ENCODE measurements around the gene TMEM237.
"Not testable (repeated sequence)": the region's sequence is repeated elsewhere in the genome, so short reads cannot be mapped to it uniquely, and the experiment has no call there.

TMEM237 gene, protein sequence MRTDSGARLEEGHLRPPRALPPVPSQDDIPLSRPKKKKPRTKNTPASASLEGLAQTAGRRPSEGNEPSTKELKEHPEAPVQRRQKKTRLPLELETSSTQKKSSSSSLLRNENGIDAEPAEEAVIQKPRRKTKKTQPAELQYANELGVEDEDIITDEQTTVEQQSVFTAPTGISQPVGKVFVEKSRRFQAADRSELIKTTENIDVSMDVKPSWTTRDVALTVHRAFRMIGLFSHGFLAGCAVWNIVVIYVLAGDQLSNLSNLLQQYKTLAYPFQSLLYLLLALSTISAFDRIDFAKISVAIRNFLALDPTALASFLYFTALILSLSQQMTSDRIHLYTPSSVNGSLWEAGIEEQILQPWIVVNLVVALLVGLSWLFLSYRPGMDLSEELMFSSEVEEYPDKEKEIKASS

DNA sequence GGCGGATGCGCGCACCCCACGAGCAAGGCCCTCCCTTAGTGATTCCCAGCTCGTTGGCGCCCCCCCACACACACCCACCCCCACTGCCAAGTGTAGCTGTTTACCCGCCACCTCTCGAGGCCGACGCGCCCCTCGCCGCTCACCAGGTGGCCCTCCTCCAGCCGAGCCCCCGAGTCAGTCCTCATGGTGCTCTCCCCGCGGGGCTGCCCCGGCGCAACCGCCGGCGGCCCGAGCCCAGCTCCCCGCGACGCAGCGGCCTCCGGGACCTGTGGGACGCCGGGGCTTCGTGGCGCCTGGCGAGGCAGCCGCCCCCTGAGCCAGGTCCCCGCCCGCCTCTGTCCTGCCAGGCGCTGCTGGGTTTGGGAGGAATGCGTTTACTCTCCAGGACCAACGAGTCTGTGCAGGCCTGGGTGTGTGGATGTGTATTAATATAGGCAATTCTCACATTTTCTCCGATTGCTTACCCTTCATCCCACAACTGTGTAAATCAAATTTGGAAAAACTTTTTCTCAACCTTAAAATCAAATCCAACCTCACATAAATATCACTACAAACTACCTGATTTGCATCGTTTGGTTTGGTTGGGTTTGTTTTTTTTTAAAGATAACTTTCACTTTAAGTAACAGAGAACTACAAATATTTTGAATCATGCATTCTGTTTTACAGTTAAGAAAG, at the start of gene TMEM237:
Gene TMEM237 (minus strand): TSS at position 288 of the 675 bp plus-strand sequence. CDS start 103 bp downstream, at position 185.
- DNase-seq = peak; percentile 30

DNA sequence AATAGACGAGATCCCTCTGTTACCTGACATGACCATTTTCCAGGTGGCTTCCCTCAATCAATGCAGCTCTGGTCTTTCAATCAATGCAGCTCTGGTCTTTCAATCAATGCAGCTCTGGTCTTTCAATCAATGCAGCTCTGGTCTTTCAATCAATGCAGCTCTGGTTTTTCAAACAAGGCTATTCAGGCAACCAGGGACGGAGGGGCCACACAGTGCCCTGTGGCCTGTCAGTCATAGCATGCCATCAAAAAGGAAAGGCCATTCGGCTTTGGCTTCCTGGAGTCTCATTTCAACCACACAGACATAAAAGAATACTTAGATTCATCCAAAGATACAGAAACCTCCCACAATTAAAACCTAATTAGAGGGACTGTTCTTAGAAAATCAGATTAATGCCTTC, 41.9 kb upstream of the TMEM237 start:
- DNase-seq = no peak

DNA sequence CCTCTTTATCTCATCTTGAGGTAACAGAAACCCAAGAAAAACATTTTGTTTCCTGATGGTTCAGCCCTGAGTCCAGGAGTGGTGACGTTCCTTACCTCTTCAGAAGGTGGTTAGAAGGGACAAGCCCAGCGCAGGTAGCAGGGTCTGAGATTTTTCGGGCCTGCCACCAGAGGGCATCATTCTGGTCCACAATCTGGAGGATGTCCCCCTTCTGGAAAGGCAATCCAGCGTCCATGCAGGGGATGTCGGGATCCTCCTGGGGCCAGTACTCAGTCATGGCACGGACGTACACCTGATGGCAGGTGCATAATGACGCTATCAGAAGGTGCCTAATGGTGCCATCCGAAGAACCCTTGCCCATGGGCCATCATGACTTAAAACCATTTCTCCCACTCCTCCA, 37.4 kb upstream of the TMEM237 start:
- no peak for DNase-seq

DNA sequence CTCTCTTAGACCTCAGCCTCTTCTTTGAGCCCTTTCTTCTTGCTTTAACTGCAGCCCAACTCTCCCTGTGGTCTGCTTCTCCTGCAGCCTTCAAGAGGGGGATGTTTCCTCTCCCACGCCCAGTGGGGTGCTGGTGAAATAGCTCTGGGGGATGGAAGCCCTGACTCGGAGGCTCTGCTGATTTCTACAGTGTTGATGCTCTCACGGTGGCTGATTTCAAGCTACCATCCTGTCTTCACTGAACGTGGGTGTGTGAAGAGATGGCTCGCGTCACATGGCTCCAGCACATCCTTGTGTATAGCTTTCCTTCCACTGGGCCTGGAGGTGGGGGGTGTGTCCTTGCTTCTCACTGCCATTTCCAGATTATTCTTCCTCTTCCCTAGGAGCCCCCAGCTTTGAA, 35.1 kb upstream of the TMEM237 start:
- DNase-seq = no peak

DNA sequence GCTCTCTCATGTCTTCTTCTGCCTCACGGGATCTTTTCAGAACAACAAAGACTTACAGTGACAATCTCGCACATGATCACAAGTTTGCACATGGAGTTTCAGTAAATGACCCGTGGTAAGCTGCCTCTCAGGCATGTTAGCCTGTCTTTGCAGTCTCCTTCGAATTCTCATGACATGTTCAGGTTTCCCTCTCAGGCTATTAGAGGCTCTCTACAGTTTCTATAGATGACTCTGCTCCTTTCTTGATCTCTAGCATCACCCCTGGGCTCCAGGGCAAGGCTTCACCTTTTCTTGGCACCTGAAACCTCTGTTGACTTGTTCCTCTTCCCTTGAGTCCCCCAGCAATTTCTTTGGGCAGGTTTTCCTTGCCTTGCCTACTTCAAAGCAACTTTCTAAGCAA, 32.2 kb upstream of the TMEM237 start:
- no peak for DNase-seq

DNA sequence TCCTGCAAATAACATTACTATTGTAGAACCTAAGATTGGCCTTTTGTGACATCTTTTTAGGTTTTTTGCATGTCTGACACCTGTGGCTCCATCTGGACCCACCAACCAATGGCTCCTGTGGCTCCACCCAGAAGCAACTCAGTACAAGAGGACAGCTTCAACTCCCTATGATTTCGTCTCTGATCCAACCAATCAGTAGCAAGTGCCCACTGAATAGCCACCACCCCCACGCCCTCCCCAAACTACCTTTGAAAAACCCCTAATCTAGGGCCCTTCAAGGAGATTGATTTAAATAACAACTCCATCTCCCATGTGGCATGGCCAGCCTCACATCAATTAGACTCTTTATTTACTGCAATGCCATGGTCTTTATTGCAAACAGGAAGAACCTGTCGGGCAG, 31.5 kb upstream of the TMEM237 start:
- no peak for DNase-seq

DNA sequence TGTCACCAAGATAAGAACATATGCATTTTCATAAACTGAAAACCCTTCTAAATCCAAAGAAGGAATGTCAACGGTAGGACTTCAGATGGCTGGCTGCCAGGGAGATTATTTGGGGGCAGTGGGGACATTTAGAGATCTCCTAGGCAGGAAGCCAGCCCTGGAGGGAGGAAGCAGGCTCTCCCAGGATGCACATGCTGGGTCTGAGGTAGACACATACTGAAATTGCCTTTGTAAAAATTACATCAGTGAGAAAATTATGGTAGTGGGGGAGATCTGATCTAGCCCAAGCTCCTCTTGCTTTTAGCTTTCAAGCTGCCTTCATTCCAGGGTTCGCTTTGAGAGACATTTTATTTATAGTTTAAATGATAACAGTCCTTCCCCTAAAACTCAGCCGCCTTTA, 31.0 kb upstream of the TMEM237 start:
- no peak for DNase-seq

DNA sequence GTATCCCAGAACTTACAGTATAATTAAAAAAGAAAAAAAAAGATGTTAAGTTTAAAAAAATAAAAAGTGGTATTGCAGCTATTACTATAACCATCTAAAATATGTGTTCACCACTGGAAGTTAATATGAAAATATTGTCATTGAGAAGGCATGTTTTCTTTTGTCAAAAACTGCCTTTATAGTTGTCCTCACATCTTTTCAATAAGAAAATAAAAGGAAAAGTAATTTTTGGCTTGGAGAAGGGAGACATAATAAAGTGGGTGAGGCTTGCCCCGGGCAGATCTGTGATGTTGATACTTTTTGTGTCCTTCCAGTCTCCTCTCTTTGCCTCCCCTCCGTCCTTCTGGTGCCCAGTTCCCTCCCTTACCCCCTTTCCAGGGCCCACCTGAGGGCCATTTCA, 30.2 kb upstream of the TMEM237 start:
- DNase-seq = no peak

DNA sequence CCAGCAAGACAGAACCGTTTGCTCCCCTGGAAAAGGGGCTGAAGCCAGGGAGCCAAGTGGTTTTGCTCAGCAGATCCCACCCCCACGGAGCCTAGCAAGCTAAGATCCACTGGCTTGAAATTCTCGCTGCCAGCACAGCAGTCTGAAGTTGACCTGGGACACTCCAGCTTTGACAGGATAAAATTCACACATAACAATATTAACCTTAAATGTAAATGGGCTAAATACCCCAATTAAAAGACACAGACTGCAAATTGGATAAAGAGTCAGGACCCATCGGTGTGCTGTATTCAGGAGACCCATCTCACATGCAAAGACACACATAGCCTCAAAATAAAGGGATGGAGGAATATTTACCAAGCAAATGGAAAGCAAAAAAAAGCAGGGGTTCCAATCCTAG, 27.9 kb upstream of the TMEM237 start:
- DNase-seq = not testable (repeated sequence)

DNA sequence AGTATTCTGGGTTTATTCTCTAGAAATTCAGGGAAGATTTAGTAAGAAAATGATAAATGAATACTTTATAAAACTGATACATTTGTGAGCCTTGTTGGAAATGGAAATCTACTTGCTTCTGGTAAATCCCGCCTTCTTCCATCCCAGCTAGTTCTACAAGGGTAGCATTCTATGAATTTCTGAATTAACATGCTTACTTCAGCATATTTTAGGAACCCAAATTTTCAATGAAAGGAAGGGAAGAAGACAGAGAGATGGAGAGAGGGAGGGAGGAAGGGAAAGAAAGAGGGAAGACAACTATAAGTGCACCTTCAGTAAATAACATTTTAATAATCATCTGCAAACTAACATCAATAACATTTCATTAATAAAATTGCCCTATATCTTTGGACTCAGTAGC, 26.6 kb upstream of the TMEM237 start:
- DNase-seq = no peak

DNA sequence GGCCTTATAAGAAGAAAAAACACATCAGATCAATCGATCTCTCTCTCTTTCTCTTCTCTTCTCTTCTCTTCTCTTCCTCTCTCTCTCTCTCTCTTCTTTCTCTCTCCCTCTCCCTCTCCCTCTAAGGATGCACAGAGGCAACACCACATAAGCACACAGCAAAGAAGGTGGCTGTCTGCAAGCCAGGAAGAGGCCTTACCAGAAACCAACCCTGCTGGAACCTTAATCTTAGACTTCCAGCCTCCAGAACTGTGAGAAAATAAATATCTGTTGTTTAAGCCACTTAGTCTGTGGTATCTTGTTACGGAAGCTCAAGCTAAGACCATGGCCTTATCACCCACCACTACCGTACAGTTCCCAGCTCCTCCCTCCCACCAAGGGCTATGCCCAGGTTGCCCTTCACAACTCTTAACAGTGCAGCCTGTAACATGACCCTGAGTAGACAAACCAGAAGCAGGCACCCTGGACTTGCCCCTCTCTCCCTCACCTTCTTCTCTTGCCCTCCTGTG, 25.2 kb upstream of the TMEM237 start:
- DNase-seq = no peak

DNA sequence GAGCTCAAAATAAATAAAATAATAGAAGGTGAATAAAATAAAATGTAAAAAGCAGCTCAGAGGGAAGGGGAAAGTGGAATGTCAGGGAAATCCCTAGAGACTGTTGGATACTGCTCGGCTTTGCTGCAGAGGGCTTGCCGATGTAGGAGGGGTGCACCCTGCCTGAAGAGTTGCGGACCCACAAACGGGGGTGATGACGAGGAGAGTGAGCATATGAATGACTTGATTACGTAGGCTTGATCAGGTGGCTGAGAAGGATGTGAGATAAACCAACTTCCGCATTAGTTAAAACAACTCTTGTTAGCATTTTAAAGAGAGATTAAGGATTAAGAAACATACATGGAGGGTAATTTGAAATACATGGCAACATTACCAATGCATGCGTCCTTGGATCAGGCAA, 21.0 kb upstream of the TMEM237 start:
- no peak for DNase-seq

DNA sequence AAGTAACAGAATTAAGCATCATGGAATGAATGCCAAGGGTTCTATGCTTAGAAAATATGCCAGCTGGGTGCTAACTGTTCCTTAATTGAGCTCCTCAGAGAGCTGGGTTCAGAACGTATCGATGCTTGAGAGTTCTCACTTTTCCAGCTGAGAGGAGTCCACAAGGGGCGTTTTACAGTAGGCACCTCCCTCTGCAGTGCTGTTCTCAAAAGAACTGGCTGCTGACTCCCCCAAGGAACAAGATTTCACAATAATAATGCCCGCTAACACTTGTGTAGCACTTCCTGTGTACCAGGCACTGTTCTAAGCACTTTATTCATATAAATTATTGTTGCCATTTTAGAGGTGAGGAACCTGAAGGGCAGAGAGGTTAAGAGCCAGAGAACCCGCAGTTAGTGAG, 18.1 kb upstream of the TMEM237 start:
- no peak for DNase-seq

DNA sequence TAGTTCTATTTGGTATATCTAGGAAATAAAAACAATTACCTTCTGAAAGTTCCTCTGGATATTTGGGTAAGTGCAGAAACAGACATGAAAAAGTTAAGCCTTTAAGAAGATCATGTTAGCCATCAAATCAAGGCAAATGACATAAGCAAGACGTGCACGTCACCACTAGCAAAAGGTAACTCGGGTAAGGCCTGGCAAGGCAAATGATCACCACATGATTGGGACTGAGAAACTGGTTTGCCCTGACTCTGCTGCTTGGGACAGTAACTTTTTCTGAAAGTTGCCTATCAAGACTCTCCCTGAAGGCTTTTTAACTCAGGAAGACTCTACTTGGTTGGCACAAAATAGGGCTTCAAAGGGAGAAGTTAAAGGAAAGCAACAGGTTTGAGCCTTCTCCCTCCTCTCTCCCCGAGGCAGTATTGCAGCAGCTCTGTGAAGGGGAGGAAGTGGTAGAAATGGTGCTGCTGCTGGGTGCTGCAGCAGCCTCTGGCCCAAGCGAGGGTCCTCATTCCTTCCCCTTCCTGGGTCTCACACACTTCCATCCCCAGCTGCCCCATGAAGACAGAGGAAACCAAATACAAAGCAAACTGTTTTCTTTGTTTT, 17.1 kb upstream of the TMEM237 start:
- no peak for DNase-seq

DNA sequence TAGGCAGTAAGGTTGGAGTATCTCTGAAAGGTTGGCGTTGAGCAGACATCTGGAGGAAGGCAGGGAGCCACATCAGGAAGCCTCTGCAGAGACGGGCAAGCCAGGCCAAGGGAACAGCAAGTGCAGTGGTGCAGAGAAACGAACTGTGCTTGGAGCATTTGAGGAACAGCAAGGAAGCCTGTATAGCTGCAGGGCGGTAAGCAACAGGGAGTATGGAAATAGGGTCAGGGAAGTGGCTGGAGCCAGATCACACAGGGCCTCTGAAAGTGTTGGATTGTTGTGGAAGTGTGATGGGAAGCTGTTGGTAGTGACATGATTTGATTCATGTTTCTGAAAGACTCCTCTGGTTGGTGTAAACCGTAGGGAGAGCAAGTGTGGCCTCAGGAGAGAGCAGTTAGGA, 13.4 kb upstream of the TMEM237 start:
- no peak for DNase-seq

DNA sequence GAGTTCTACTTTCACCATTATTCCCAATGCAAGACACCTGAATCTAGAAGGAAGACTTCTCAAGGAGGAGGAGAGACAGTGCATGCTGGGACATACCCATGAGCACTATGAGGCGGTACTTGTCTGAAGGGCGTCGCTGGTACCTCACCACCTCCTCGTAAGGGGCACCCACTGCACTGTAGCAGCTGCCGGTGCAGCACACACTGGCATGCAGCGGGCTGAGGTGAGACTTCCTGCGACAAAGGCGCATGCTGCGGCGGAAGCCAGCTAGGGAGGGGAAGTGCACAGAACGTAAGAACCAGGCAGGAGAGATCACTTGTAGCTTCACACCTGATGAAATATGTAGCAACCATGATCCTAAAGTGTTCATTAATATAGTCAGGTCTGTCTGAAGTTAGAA, 12.8 kb upstream of the TMEM237 start:
- DNase-seq = no peak

DNA sequence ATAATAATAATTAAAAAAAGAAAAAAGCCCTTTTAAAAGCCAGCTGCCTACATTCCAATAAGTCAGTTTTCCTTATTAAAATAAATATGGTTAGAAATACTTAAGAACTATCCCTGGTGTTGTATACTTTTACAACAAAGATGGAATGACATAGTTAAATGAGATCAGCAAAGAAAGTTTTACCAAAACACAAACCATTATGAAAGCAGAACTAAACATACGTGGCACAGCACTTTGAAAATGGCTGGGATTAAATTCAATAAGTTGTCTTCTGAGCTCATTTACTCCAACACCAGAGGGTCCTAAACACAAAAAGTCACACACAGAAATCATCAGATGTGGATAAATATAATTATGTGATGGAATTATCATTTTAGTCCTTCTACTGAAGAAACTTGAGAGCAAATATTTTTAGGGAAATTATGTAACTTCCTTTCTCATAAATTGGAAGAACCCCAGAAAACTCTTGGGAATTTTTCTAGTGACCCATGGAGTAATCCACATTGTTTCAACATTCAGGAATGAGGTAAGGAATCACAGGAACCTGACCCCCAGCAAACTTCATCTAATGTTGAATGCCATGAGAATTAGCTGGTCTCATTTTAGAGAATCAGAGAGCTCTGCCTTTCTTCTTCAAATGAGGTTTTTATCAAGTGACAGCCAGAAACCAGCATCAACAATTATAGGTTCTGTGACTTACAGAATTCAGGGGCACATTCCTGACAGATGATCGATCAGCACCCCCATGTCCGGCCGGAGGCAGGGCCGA, 11.5 kb upstream of the TMEM237 start:
- DNase-seq = peak; percentile 91

DNA sequence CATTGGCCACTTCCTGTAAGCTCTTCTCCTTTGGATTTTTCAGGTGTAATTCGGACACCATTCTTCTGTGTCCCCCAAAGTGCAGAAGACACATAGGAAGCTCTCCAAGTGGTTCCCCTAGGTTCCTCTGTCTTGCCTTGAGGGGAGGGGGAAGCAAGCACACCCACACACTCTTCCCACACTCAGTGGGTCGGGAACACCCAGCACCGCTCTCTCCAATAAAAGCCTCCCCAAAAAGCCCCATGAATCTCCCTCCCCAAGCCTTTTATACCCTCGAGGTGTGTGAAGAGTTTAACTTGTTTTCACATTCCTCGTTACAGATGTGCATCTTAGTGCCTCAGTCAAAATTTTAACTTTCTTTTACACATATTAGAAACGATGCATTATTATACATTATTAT, 9.9 kb upstream of the TMEM237 start:
- no peak for DNase-seq

DNA sequence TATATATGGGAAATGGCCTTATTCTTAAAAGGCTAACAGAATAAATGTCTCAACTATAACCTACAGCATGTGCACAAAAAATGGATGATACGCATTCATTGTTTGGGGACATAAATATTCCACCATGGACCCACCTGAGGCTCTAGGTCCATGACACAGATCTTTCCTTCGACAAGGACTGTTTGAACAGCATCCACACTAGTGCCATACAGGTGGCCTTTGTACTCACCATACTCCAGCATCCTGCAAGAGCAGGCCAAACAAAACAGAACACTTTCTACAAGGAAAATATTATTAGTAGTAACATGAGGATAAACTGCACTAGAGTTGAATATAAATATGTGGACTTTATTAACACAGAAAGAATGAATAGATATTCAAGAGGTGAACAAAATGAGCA, 6.1 kb upstream of the TMEM237 start:
- DNase-seq = no peak

DNA sequence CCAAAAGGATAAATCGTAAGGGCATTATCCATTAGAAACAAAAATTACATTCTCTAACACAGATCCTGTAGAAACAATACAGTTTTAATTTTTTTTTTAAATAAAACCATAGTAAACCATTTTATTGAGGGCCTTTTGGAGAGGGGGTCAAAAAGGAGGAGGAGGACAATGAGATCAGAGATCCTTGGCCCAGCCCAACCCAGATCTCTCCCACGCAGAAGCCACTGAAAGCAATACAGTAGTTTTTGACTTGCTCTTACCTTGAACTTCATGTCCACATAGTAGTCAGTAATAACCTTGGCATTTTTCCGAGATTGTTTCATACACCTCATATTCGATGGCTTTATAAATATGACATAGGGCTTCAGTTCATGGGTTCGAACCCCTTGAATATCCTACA, 4.1 kb upstream of the TMEM237 start:
- DNase-seq = no peak

DNA sequence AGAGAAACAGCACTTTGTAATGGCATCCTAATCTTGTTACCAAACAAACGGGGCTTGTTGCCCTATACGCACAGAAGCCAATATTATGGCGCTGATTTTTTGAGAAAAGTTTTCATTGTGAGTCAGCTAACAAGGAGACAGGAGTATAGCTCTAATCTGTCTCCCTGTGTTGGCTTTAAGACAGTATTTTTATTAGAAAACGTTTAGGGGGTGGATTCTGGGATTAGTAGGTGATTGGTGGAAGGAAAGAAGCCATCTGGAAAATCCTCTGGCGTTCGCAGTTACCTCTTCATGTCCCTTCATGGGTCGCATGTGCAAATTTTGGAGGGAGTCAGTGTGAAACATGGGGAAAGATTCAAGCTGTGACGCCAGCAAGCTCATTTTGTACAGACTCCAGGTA, 698 bp upstream of the TMEM237 start:
- peak; percentile 19 for DNase-seq

DNA sequence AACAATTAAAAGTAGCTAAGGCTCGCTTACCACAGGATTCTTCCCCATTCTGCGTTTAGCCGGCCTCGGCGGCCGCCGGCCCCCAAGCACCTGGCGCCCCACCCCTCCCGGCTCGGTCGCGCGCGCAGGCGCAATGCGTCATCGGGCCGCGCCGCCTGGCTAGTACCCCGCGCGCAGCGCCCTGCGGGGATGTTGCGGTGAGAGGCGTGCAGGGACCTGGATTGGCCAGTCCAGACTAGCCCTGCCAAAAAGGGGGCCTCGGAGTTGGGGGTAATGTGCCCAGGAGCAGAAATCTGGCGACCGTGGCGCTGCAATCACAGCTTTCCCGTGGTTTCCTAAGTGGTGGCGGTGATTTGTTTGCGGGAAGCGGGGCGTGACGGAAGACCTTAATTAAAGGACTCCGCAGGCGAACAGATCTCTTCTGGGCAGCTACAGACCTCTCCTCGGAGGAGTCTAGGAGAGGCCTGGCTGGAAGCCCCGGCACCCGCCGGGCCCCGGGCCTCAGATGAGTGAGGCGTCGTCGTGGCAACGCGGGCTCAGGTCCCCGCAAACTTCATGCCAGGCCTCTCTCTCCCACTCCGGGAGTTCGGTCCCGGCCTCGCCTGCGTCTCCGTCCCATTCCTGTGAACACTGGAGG, 606 bp downstream of the TMEM237 start:
- DNase-seq = peak; percentile 64

DNA sequence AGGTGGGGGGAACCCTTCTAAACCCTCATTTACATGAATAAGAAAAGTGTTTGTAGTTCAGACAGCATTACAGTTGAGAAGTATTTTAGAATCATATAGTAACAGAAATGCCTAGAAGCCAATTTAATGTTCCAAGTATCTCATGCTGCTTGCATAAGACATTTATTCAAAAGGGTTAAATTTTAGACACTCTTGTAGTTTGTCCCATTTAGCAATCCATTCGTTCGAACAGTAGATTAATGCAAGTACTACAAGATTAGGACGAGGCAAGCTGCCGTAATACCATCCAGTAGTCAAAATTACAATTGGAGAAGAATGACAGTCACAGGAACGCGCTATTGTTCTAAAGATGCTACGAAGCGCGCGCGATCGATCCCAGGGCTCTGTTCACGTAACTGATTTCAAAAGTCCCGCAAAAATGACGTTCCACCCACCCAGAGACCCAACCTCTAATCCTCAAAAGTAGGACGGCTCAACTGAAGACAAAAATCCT, 1.2 kb downstream of the TMEM237 start:
- no peak for DNase-seq
